Upper lobe of right lung (tissue), 1 donor: ENCODE results near the gene S100G. TPM values are rescaled to one million over a fixed set of nuclear protein-coding genes. Genes with fewer than 3 reads are reported as not detected.

Source experiments
- ATAC-seq: fragments of 200-7000 bp; cut with Tn5 transposase; one replicate; pipeline ENCODE4 v1.9.1; 2020; ENCODE audit warnings: mild to moderate bottlenecking, moderate library complexity
- DNase-seq: peaks from one replicate; pipeline ENCODE4 v3.0.0-alpha.2; 2020
- H3K27ac ChIP-seq: fragments of 200-600 bp; one replicate; pipeline ENCODE4 v1.8.0; 2022
- H3K27me3 ChIP-seq: fragments of 200-600 bp; one replicate; pipeline ENCODE4 v1.8.0; 2022; ENCODE audit warnings: mild to moderate bottlenecking
- H3K36me3 ChIP-seq: fragments of 200-600 bp; one replicate; pipeline ENCODE4 v1.8.0; 2022
- H3K4me1 ChIP-seq: fragments of 200-600 bp; one replicate; pipeline ENCODE4 v1.8.0; 2022
- H3K4me3 ChIP-seq: fragments of 200-600 bp; one replicate; pipeline ENCODE4 v1.8.0; 2022; ENCODE audit warnings: mild to moderate bottlenecking
- H3K9me3 ChIP-seq: fragments of 200-600 bp; one replicate; pipeline ENCODE4 v1.8.0; 2022
- intact Hi-C: fragments of 100-400 bp; cut with DNase I; formaldehyde crosslinking; loops from one replicate; pipeline ENCODE4 v1.11.0; 2022
- total RNA-seq: library from RNA; stranded (reverse); fragmentation: NEBNext Ultra II Directional; extraction: Animal tissue kit (Norgen Biotek cat#: 25700); gene quantifications from one replicate; pipeline ENCODE4 v1.2.1, GENCODE V29; 2021
- TF ChIP-seq, protein P1 (sequence below): fragments of 200-600 bp; IDR thresholded peaks from one replicate; pipeline ENCODE4 v1.8.0; 2022; ENCODE audit warnings: antibody characterized with exemption
- donor health status: DM: no; HTN: yes; CAD: no; lungs with severe emphysema.

S100G gene
- total RNA-seq, 1 donor from 2014 or later = not detected

DNA sequence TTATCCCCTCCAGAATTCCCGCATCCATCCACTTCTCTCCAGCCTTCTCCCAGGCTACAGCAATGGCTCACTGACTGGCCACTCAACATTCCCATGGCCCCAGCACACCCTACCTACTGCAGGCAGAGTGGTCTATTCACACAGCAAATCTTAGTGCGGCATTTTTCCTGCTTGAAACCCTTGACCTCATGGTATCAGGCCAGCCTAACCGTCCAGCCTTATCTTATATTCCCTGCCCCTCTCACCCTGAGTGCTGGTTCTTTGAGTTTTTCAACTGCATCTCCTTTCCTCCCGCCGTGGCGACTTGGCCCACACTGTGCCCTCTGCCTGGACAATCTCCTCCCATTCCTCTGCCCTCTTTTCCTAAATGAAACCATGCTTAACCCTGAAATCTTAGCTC is 10.0 kb upstream of the S100G start:
- DNase-seq = no peak
- no peak overlapping the region for H3K4me3 ChIP-seq
- no peaks in the 10 kb centered on the region for H3K36me3 ChIP-seq
- no peaks in the 10 kb centered on the region for H3K27me3 ChIP-seq
- H3K4me1 ChIP-seq = no peaks in the 10 kb centered on the region
- TF ChIP-seq, protein P1, sequence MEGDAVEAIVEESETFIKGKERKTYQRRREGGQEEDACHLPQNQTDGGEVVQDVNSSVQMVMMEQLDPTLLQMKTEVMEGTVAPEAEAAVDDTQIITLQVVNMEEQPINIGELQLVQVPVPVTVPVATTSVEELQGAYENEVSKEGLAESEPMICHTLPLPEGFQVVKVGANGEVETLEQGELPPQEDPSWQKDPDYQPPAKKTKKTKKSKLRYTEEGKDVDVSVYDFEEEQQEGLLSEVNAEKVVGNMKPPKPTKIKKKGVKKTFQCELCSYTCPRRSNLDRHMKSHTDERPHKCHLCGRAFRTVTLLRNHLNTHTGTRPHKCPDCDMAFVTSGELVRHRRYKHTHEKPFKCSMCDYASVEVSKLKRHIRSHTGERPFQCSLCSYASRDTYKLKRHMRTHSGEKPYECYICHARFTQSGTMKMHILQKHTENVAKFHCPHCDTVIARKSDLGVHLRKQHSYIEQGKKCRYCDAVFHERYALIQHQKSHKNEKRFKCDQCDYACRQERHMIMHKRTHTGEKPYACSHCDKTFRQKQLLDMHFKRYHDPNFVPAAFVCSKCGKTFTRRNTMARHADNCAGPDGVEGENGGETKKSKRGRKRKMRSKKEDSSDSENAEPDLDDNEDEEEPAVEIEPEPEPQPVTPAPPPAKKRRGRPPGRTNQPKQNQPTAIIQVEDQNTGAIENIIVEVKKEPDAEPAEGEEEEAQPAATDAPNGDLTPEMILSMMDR = no peak
- intact Hi-C loops = no loop called here
- ATAC-seq = no peak
- no peak overlapping the region for H3K27ac ChIP-seq
- H3K9me3 ChIP-seq = no peaks in the 10 kb centered on the region

DNA sequence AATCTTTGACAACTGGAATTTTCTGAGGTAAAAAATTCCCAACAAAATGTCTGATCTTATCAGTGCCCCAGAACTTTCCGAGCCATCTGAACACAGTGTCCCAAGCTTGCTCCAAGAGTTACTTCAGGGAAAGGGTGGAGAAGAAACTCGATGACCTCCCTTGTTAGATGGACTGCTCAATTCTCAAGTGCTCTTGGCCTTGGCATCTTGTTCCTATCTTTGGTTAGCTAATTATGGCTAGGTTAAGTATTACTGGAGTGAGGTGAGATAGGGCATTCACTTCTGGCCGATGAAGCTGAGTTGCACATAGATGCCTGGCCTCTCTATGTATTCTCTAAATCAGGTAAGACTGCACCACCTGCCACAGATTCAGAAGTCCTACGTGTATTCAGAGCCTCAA is 9.1 kb upstream of the S100G start:
- TF ChIP-seq, protein P1 = no peak
- intact Hi-C loops = no loop called here
- H3K4me1 ChIP-seq = no peaks in the 10 kb centered on the region
- H3K36me3 ChIP-seq = no peaks in the 10 kb centered on the region
- H3K27me3 ChIP-seq = no peaks in the 10 kb centered on the region
- H3K27ac ChIP-seq = no peak overlapping the region
- ATAC-seq (peak; percentile 77), DNase-seq (no peak)
- H3K4me3 ChIP-seq = no peak overlapping the region
- no peaks in the 10 kb centered on the region for H3K9me3 ChIP-seq

DNA sequence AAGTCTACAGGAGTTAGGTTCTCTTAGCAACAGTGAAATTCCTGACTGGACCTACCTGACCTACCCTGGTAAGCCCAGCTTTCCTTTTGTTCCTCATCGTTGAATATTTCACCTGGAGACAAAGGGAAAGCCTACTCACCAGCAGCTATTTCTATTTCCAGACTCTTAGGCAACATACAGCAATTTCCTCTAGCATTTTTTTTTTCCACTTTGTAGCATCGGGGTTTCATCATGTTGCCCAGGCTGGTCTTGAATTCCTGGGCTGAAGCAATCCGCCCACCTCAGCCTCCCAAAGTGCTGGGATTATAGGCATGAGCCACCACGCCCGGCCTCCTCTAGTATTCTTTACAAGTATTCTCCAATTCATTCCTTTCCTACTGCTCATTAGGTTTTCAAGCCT is 6.8 kb upstream of the S100G start:
- Histone ChIP-seq H3K4me3 (no peak overlapping the region), H3K4me1 (no peaks in the 10 kb centered on the region), H3K27me3 (no peaks in the 10 kb centered on the region), H3K36me3 (no peaks in the 10 kb centered on the region), H3K27ac (no peak overlapping the region), H3K9me3 (no peaks in the 10 kb centered on the region)
- intact Hi-C loops = no loop called here
- no peak for DNase-seq
- TF ChIP-seq, protein P1 = no peak
- ATAC-seq = no peak

GRCh38 chrX:16646366-16647138 is 3.4 kb upstream of the S100G start:
- no peaks in the 10 kb centered on the region for H3K36me3 ChIP-seq
- no peak overlapping the region for H3K4me3 ChIP-seq
- H3K4me1 ChIP-seq = no peaks in the 10 kb centered on the region
- ATAC-seq (no peak), DNase-seq (no peak)
- no peak overlapping the region for H3K27ac ChIP-seq
- no peaks in the 10 kb centered on the region for H3K9me3 ChIP-seq
- intact Hi-C loops = no loop called here
- H3K27me3 ChIP-seq = no peaks in the 10 kb centered on the region
- TF ChIP-seq, protein P1 = no peak

DNA sequence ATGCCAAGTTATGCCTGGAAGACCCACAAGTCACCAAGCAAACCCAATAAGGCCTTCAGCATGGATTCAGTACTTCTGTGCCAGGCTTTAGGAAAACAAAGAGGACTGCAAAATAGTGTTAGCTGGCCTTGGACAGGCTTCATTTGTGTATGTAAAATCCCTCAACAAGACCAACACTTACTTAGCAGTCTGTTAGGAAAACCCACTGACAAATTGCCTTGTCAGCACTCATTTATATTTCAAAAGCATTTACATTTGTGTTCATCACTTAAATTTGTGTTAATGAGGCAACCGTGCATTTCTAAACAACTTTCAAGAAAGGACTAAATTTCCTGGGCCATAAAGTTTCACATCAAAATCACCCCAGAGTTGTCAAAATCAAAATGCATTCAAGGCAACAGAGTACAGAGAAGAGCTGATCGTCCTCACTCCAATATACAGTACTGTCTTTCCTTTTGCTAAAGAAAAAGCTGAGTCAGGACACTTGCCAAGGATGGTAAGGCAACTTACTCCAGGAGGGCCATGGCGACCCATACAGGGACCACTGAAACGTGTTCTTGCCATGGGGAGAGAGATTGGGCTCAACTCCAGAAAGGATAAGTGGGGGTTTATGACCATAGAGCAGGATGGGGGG is 1.6 kb downstream of the S100G start:
- Histone ChIP-seq H3K4me1 (no peaks in the 10 kb centered on the region), H3K4me3 (no peak overlapping the region), H3K36me3 (no peaks in the 10 kb centered on the region), H3K27me3 (no peaks in the 10 kb centered on the region), H3K27ac (no peak overlapping the region), H3K9me3 (no peaks in the 10 kb centered on the region)
- intact Hi-C loops = no loop called here
- no peak for DNase-seq
- TF ChIP-seq, protein P1 = no peak
- no peak for ATAC-seq
